ENCODE measurements around the gene MKRN2. TPM values are rescaled to one million over a fixed set of nuclear protein-coding genes. Genes with fewer than 3 reads are reported as not detected.

Gene MKRN2
- total and polyA plus RNA-seq, 2 of the 13 experiments (the other 11 are each of a cell fraction or from before 2014, with no cell fraction given) = 25.5 to 34.3 TPM

DNA sequence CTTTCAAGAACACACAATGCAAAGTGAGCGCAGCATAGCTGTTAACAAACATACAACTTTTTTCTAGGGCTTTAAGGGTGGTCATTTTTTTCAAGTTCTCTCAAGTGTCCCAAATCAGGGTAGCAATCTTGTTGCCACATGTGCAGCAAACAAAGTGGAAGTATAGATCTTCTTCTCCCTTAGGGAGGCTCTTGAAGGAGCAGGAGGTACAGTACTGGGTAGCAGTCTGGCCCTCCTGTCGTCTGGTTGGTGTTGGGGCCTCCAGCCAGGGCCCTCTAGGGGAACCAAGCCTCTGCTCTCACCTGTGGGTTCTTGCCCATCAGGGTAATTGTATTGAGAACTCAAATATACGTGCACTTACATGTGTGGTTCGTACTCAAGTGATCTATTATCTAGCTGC, 25.8 kb downstream of the MKRN2 start:
- no peaks in the 10 kb centered on the region for H3K79me2 ChIP-seq (ENCODE audit: insufficient read depth, low read length)
- no peak overlapping the region for H3K4me3 ChIP-seq (replicated peaks in 1 of 3; ENCODE audit: insufficient read depth in 1 of 3, low read depth in 2 of 3, low read length in 3 of 3)
- H3K36me3 ChIP-seq (replicated peaks in 1 of 2; ENCODE audit: control insufficient read depth in 1 of 2, insufficient read depth in 2 of 2, low read length in 2 of 2) = peaks cover 42 to 87% of the 10 kb centered on the region in 2 experiments
- in situ Hi-C loops (cut with HindIII; ENCODE audit: extremely low pct_ligation_motif_present, low pct_unique_long_range_greater_than_20kb) (no loop called here), intact Hi-C loops (cut with micrococcal nuclease; ENCODE audit: unreplicated experiment) (no loop called here)
- POLR2A ChIA-PET = interaction anchor here (0.6 kb wide), 1 partner anchor 16 kb away, joined by 3 read pairs; no protein-coding TSS in a partner anchor
- no peaks in the 10 kb centered on the region for H3K27me3 ChIP-seq (ENCODE audit: control insufficient read depth in 1 of 2, insufficient read depth in 2 of 2, low read length in 2 of 2)
- H3K9me3 ChIP-seq (ENCODE audit: low read length) = no peaks in the 10 kb centered on the region
- no peak for ATAC-seq
- no peak overlapping the region for H3K4me2 ChIP-seq (ENCODE audit: low read depth, low read length)
- DNase-seq (ENCODE audit: low spot score) = no peak
- H4K20me1 ChIP-seq (ENCODE audit: insufficient read depth, low read length) = 0 out of 2 replicates have a peak, but pooled peaks cover 7% of the 10 kb centered on the region
- no peak overlapping the region for H2AFZ ChIP-seq (ENCODE audit: low read length)
- H3K27ac ChIP-seq (ENCODE audit: extremely low read length, insufficient read depth, low read length) = no peak overlapping the region
- TSS peak; percentile 28 for BruUV-seq (replicated peaks)
- TF ChIP-seq RBFOX2 (IDR thresholded peaks at IDR 0.05; ENCODE audit: low read depth, low read length) = no peak
- peak; percentile 97 for TF ChIP-seq RBM22 (optimal IDR thresholded peaks at IDR 0.05; ENCODE audit: low read length)
- no peak for FAIRE-seq
- CTCF ChIA-PET (ENCODE audit: low intra/inter-chr PET ratio, low total read pairs) = no interaction called here
- 92% methylated on average over 3 of the region's 4 CpGs for WGBS (ENCODE audit: low lambda C conversion rate)
- no peak overlapping the region for H3K9ac ChIP-seq (ENCODE audit: insufficient read depth, low read depth, low read length)
- no peaks in the 10 kb centered on the region for H3K4me1 ChIP-seq (ENCODE audit: insufficient read depth, low read length)

- H4K20me1 ChIP-seq (ENCODE audit: insufficient read depth, low read length) = 0 out of 2 replicates have a peak, but pooled peaks cover 7% of the 10 kb centered on the region
- H3K36me3 ChIP-seq (replicated peaks in 1 of 2; ENCODE audit: control insufficient read depth in 1 of 2, insufficient read depth in 2 of 2, low read length in 2 of 2) = peaks cover 44 to 87% of the 10 kb centered on the region in 2 experiments
- in situ Hi-C loops (cut with HindIII; ENCODE audit: extremely low pct_ligation_motif_present, low pct_unique_long_range_greater_than_20kb) (no loop called here), intact Hi-C loops (cut with micrococcal nuclease; ENCODE audit: unreplicated experiment) (no loop called here)
- no peaks in the 10 kb centered on the region for H3K9me3 ChIP-seq (ENCODE audit: low read length)
- ChIA-PET POLR2A (interaction anchor here (0.6 kb wide), 1 partner anchor 16 kb away, joined by 3 read pairs; no protein-coding TSS in a partner anchor), CTCF (ENCODE audit: low intra/inter-chr PET ratio, low total read pairs) (no interaction called here)
- H3K4me2 ChIP-seq (ENCODE audit: low read depth, low read length) = no peak overlapping the region
- no peak for FAIRE-seq
- no peak for DNase-seq (ENCODE audit: low spot score)
- no peak overlapping the region for H3K4me3 ChIP-seq (replicated peaks in 1 of 3; ENCODE audit: insufficient read depth in 1 of 3, low read depth in 2 of 3, low read length in 3 of 3)
- H3K27ac ChIP-seq (ENCODE audit: extremely low read length, insufficient read depth, low read length) = no peak overlapping the region
- no peak overlapping the region for H3K9ac ChIP-seq (ENCODE audit: insufficient read depth, low read depth, low read length)
- H3K4me1 ChIP-seq (ENCODE audit: insufficient read depth, low read length) = no peaks in the 10 kb centered on the region
- H3K79me2 ChIP-seq (ENCODE audit: insufficient read depth, low read length) = no peaks in the 10 kb centered on the region
- ATAC-seq = no peak
- no peak overlapping the region for H2AFZ ChIP-seq (ENCODE audit: low read length)
- no peaks in the 10 kb centered on the region for H3K27me3 ChIP-seq (ENCODE audit: control insufficient read depth in 1 of 2, insufficient read depth in 2 of 2, low read length in 2 of 2)
- no TSS peak for BruUV-seq (replicated peaks)
- TF ChIP-seq ZNF251 (CRISPR knock-in tag; IDR thresholded peaks at IDR 0.05) = no peak
- TF ChIP-seq, protein P1, sequence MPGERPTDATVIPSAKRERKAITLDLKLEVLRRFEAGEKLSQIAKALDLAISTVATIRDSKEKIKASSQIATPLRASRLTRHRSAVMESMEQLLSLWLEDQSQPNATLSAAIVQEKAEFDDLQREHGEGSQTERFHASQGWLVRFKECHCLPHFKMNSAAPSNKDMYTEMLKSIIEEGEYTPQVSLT (CRISPR knock-in tag; IDR thresholded peaks at IDR 0.05; ENCODE audit: borderline replicate concordance, low read depth) = no peak
- no peak for TF ChIP-seq MAX (IDR thresholded peaks at IDR 0.05)
- TF ChIP-seq TBX2 (CRISPR knock-in tag; IDR thresholded peaks at IDR 0.05; ENCODE audit: borderline replicate concordance) = no peak
- no peak for TF ChIP-seq ZNF451 (CRISPR knock-in tag; IDR thresholded peaks at IDR 0.05)
- no peak for TF ChIP-seq ZC3H4 (CRISPR knock-in tag; IDR thresholded peaks at IDR 0.05; ENCODE audit: borderline replicate concordance)
- TF ChIP-seq, protein P2, sequence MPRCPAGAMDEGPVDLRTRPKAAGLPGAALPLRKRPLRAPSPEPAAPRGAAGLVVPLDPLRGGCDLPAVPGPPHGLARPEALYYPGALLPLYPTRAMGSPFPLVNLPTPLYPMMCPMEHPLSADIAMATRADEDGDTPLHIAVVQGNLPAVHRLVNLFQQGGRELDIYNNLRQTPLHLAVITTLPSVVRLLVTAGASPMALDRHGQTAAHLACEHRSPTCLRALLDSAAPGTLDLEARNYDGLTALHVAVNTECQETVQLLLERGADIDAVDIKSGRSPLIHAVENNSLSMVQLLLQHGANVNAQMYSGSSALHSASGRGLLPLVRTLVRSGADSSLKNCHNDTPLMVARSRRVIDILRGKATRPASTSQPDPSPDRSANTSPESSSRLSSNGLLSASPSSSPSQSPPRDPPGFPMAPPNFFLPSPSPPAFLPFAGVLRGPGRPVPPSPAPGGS (CRISPR knock-in tag; IDR thresholded peaks at IDR 0.05) = no peak
- no peak for TF ChIP-seq TFAP4 (IDR thresholded peaks at IDR 0.05; ENCODE audit: borderline replicate concordance, low read depth)
- no peak for TF ChIP-seq LCORL (IDR thresholded peaks at IDR 0.05)
- no peak for TF ChIP-seq LCORL (CRISPR knock-in tag; IDR thresholded peaks at IDR 0.05)
- no peak for TF ChIP-seq ETS1 (CRISPR knock-in tag; IDR thresholded peaks at IDR 0.05)
- TF ChIP-seq NFRKB (IDR thresholded peaks at IDR 0.05) = no peak
Measured at GRCh38 chr3:12583280-12583679, 26.4 kb downstream of the MKRN2 start.
